Activated T-cell treated with anti-CD3 and anti-CD28 coated beads, Interleukin-2, amount 50 U/mL, for 72 hours (primary cell): Measurements from ENCODE around the gene ARHGAP40. TPM values are rescaled to one million over a fixed set of nuclear protein-coding genes. Genes with fewer than 3 reads are reported as not detected.

Experiments used
- ATAC-seq, 2 donors: fragments of 150-1000 bp; cut with Tn5 transposase; replicated peaks in 1 of 2; 2 replicates each; pipeline ENCODE4 v1.10.0; 2021; ENCODE audit warnings: moderate library complexity in 2 of 2, mild to moderate bottlenecking in 1 of 2
- DNase-seq, 2 donors: peaks; one replicate each; pipeline ENCODE4 v3.0.0; 2021 to 2022; ENCODE audit warnings: mixed read lengths in 1 of 2
- H3K27ac Mint-ChIP-seq: one replicate; pipeline ENCODE4 v1.8.0; 2022; ENCODE audit warnings: mild to moderate bottlenecking, moderate library complexity, mixed read lengths
- H3K27me3 Mint-ChIP-seq: one replicate; pipeline ENCODE4 v1.8.0; 2022; ENCODE audit warnings: low read depth, mixed read lengths
- H3K36me3 Mint-ChIP-seq, 2 donors: one replicate each; pipeline ENCODE4 v1.8.0; 2022; ENCODE audit warnings: mixed read lengths in 2 of 2, mild to moderate bottlenecking in 1 of 2; ENCODE audit not compliant: insufficient read depth in 2 of 2
- H3K4me1 Mint-ChIP-seq: one replicate; pipeline ENCODE4 v1.8.0; 2022; ENCODE audit warnings: low read depth, mixed read lengths
- H3K4me3 Mint-ChIP-seq, 2 donors: one replicate each; pipeline ENCODE4 v1.8.0; 2022; ENCODE audit warnings: mild to moderate bottlenecking in 2 of 2, mixed read lengths in 2 of 2, moderate library complexity in 2 of 2
- H3K9me3 Mint-ChIP-seq, 2 donors: one replicate each; pipeline ENCODE4 v1.8.0; 2022; ENCODE audit warnings: mixed read lengths in 2 of 2
- total RNA-seq, 2 donors: library from RNA; stranded (reverse); gene quantifications; one replicate each; pipeline ENCODE4 v1.2.3, GENCODE V29; 2022

ARHGAP40 gene
- total RNA-seq, 2 donors from 2014 or later, result not detected

DNA sequence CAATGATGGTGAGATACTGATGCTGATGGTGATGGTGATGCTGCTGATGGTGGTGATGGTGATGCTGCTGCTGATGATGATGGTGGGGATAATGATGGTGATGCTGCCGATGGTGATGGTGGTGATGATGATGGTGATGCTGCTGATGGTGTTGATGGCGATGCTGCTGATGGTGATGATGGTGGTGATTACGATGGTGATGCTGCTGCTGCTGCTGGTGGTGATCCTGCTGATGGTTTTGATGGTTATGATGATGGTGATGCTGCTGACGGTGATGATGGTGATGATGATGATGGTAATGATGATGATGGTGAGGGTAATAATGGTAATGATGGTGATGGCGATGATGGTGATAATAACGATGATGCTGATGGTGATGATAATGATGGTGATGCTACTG, 50.0 kb downstream of the ARHGAP40 start:
- Mint-ChIP-seq H3K9me3 (peaks cover 4 to 5% of the 10 kb centered on the region in 2 donors), H3K4me3 (no peak overlapping the region)
- ATAC-seq, result no peak

GRCh38 chr20:38652995-38653394, 51.4 kb downstream of the ARHGAP40 start:
- H3K36me3 Mint-ChIP-seq, result peaks cover 0 to 3% of the 10 kb centered on the region in 2 donors
- peaks cover 4 to 5% of the 10 kb centered on the region in 2 donors for H3K9me3 Mint-ChIP-seq
- DNase-seq (no peak), ATAC-seq (no peak)
- H3K4me1 Mint-ChIP-seq, result no peaks in the 10 kb centered on the region
- no peak overlapping the region for H3K27ac Mint-ChIP-seq
- H3K4me3 Mint-ChIP-seq, result no peak overlapping the region
- peaks cover 22% of the 10 kb centered on the region for H3K27me3 Mint-ChIP-seq

More for the DNA sequence above, 50.0 kb downstream of the ARHGAP40 start:
- no peak for DNase-seq
- H3K27ac Mint-ChIP-seq, result no peak overlapping the region
- peaks cover 0 to 3% of the 10 kb centered on the region in 2 donors for H3K36me3 Mint-ChIP-seq
- peaks cover 25% of the 10 kb centered on the region for H3K27me3 Mint-ChIP-seq
- H3K4me1 Mint-ChIP-seq, result no peaks in the 10 kb centered on the region

GRCh38 chr20:38657390-38657789, 55.8 kb downstream of the ARHGAP40 start:
- ATAC-seq, result no peak
- peaks cover 4 to 5% of the 10 kb centered on the region in 2 donors for H3K9me3 Mint-ChIP-seq
- peaks cover 37% of the 10 kb centered on the region for H3K27me3 Mint-ChIP-seq
- no peaks in the 10 kb centered on the region for H3K4me1 Mint-ChIP-seq
- no peak overlapping the region for H3K27ac Mint-ChIP-seq
- no peak overlapping the region for H3K4me3 Mint-ChIP-seq
- H3K36me3 Mint-ChIP-seq, result peaks cover 0 to 3% of the 10 kb centered on the region in 2 donors
- DNase-seq, result no peak

DNA sequence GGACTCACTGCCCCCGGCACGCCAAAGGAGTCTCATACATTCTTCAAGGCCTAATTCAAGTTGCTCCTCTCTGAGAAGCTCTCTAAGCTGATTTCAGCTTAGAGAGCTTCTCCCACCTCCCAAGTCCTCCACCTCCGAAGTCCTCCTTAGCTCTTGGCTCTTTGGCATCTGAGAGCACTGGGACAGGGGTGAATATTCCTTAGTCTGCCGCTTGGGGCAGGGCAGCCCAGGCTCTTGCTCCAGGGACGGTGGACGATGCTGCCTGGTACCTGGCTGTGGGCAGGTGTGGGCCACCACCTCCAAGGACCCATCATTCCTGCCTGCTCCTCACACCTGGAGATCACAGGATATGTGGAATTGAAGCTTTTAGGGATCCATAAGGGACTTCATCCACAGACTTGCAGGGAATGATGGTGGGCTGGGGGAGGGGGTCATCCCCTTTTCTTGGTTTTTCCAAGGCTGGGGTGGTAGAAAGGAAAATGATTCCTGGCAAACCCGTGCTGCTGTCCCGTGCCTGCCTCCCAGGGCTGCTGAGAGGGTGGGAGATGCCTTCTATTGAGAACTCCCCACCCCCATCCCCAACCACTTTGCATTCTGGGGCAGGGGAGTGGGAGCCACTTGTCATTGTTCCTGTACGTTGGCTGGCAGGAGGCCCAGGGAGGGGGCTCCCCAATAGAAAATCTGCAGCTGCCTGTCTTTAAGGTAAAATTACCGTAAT, 57.4 kb downstream of the ARHGAP40 start:
- peak; percentile 59 to 62 for ATAC-seq
- Mint-ChIP-seq H3K36me3 (no peaks in the 10 kb centered on the region), H3K4me1 (no peaks in the 10 kb centered on the region), H3K27me3 (peaks cover 48% of the 10 kb centered on the region), H3K4me3 (no peak overlapping the region), H3K9me3 (no peaks in the 10 kb centered on the region), H3K27ac (no peak overlapping the region)
- DNase-seq, result peak; percentile 22

GRCh38 chr20:38659597-38659880, 57.9 kb downstream of the ARHGAP40 start:
- Mint-ChIP-seq H3K4me1 (no peaks in the 10 kb centered on the region), H3K9me3 (no peaks in the 10 kb centered on the region), H3K27ac (no peak overlapping the region), H3K36me3 (no peaks in the 10 kb centered on the region), H3K4me3 (no peak overlapping the region), H3K27me3 (peaks cover 53% of the 10 kb centered on the region)
- DNase-seq (no peak), ATAC-seq (no peak)

DNA sequence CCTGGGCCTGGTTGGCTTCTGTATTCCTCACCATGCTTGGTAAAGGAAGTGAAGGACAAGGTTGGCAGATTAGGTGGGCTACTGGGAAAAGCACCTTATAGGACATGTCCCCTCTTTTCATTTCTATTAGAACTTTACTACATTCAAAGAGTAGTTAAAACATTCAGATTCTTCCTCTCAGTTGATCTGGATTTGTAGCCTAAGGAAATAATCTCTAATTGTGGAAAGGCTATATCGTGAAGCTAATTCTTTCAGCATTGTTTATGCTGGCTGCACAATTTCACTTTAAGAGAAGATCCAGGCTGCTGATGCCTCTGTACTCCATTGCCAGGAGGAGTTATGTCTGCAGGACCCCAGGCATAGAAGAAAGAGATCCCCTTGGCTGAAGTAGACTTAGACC, 58.8 kb downstream of the ARHGAP40 start:
- Mint-ChIP-seq H3K9me3 (no peaks in the 10 kb centered on the region), H3K4me3 (no peak overlapping the region), H3K4me1 (no peaks in the 10 kb centered on the region), H3K27me3 (peaks cover 58% of the 10 kb centered on the region), H3K36me3 (no peaks in the 10 kb centered on the region), H3K27ac (no peak overlapping the region)
- ATAC-seq (no peak), DNase-seq (no peak)

DNA sequence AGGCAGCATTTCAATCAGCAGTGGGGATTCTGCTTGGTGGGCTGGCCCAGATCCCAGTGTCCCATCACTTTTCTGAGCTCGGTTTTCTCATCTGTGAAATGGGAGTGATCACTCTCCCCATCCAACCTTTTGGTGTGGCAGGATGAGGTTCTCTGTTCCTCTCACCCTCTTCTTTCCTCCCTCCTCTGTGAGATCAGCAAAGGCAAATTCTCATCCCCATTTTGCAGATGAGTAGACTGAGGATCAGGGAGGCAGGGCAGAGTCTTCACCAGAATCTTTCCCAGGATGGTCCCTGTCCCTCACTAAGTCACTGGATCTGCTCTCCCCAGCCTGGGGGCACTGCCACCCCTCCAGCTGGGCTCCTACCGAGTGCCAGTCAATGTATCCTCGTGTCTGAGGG, 62.1 kb downstream of the ARHGAP40 start:
- DNase-seq (no peak), ATAC-seq (no peak)
- peaks cover 51% of the 10 kb centered on the region for H3K27me3 Mint-ChIP-seq
- no peaks in the 10 kb centered on the region for H3K36me3 Mint-ChIP-seq
- H3K4me1 Mint-ChIP-seq, result no peaks in the 10 kb centered on the region
- H3K4me3 Mint-ChIP-seq, result no peak overlapping the region
- H3K27ac Mint-ChIP-seq, result no peak overlapping the region
- H3K9me3 Mint-ChIP-seq, result no peaks in the 10 kb centered on the region

DNA sequence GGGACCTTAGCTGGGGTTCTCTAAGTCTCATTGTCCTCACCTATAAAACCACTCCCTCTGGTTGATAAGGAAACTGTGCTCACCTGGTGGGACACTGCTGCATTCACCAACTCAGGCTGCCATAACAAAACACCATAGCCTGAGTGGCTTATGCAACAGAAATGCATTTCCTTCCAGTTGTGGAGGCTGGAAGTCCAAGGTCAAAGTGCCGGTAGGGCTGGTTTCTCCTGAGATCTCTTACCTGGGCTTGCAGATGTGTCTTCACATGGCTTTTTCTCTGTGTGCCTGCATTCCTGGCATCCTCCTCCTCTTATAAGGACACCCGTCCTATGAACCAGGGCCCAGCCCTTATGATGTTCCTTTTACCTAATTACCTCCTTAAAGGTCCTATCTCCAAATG, 62.7 kb downstream of the ARHGAP40 start:
- Mint-ChIP-seq H3K36me3 (no peaks in the 10 kb centered on the region), H3K9me3 (no peaks in the 10 kb centered on the region), H3K4me1 (no peaks in the 10 kb centered on the region), H3K27ac (no peak overlapping the region), H3K27me3 (peaks cover 53% of the 10 kb centered on the region), H3K4me3 (no peak overlapping the region)
- no peak for DNase-seq
- no peak for ATAC-seq

- Mint-ChIP-seq H3K36me3 (no peaks in the 10 kb centered on the region), H3K4me3 (no peak overlapping the region), H3K27me3 (peaks cover 61% of the 10 kb centered on the region), H3K9me3 (no peaks in the 10 kb centered on the region), H3K4me1 (no peaks in the 10 kb centered on the region), H3K27ac (no peak overlapping the region)
- ATAC-seq (no peak), DNase-seq (no peak)
Observed at GRCh38 chr20:38665094-38665493, 63.5 kb downstream of the ARHGAP40 start.

DNA sequence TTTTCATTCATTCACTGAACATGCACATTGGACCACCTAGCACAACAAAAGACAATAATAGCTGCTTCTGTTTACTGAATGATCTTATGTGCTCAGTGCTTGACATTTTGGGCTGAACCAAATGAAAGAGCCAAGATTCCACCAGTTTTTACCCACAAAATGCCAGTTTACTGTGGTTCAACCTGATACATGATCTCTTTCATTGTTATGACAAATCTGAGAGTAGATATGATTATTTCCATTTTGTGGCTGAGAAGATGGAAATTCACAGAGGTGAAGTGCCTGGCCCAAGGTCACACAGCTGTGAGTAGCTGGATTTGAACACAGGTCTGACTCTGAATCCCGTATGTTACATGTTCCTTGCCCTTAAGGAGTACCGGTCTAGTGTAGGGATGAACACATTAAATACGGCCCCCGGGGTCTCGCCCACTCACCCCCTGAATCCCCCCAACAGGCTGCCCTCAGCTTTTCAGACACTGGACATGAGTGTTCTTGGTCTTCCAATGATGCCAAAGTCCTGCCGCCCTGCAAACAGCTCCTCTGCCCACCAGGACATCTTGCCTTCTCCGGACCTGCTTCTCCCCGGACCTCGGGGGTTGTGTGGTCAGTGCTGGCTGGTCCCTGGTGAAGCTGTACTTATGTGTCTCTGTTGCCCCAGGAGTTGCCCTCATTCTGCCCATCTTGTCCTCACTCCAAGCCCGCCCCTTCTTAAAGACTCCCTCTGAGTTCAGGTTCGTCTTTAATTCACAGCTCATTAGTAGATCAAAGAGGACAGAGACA, 64.1 kb downstream of the ARHGAP40 start:
- H3K9me3 Mint-ChIP-seq, result no peaks in the 10 kb centered on the region

GRCh38 chr20:38667417-38667956, 65.9 kb downstream of the ARHGAP40 start:
- ATAC-seq (no peak), DNase-seq (no peak)
- Mint-ChIP-seq H3K27me3 (peaks cover 69% of the 10 kb centered on the region), H3K4me3 (no peak overlapping the region), H3K27ac (no peak overlapping the region), H3K4me1 (no peaks in the 10 kb centered on the region), H3K36me3 (no peaks in the 10 kb centered on the region), H3K9me3 (no peaks in the 10 kb centered on the region)

More for the DNA sequence above, 64.1 kb downstream of the ARHGAP40 start:
- ATAC-seq, result no peak
- Mint-ChIP-seq H3K4me3 (no peak overlapping the region), H3K4me1 (no peaks in the 10 kb centered on the region), H3K27me3 (peaks cover 61% of the 10 kb centered on the region), H3K36me3 (no peaks in the 10 kb centered on the region), H3K27ac (no peak overlapping the region)
- no peak for DNase-seq

DNA sequence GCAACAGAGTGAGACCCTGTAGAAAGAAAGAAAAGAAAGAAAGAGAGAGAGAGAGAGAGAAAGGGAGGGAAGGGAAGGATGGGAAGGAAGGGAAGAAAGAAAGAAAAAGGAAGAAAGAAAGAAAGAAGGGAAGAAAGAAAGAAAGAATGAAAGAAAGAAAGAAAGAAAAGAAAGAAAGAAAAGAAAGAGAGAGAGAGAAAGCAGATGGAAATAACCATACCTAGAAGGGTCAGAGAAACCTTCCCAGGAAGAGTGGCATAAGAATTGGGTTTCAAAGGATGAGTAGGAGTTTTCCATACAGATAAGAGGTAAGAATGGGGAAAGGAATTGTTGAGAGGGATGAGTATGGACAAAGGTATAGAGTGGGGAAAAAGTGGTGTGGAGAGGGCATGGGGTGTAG, 68.1 kb downstream of the ARHGAP40 start:
- no peaks in the 10 kb centered on the region for H3K36me3 Mint-ChIP-seq
- H3K27ac Mint-ChIP-seq, result no peak overlapping the region
- ATAC-seq (no peak), DNase-seq (no peak)
- no peaks in the 10 kb centered on the region for H3K9me3 Mint-ChIP-seq
- H3K4me3 Mint-ChIP-seq, result no peak overlapping the region
- H3K4me1 Mint-ChIP-seq, result peaks cover 6% of the 10 kb centered on the region
- H3K27me3 Mint-ChIP-seq, result peaks cover 65% of the 10 kb centered on the region

GRCh38 chr20:38670786-38671185, 69.2 kb downstream of the ARHGAP40 start:
- no peaks in the 10 kb centered on the region for H3K9me3 Mint-ChIP-seq
- H3K36me3 Mint-ChIP-seq, result no peaks in the 10 kb centered on the region
- H3K27ac Mint-ChIP-seq, result no peak overlapping the region

More at GRCh38 chr20:38670786-38671185, 69.2 kb downstream of the ARHGAP40 start:
- peaks cover 6% of the 10 kb centered on the region for H3K4me1 Mint-ChIP-seq
- DNase-seq (no peak), ATAC-seq (no peak)
- no peak overlapping the region for H3K4me3 Mint-ChIP-seq
- H3K27me3 Mint-ChIP-seq, result peaks cover 63% of the 10 kb centered on the region
